H1 (cell line): ENCODE data around the gene CCDC88C. TPM values are rescaled to one million over a fixed set of nuclear protein-coding genes. Genes with fewer than 3 reads are reported as not detected.

Experiments used
- CTCF ChIA-PET: fragments of 300-600 bp; sonication (Branson Sonifier 250); formaldehyde crosslinking; loops from one replicate; lab custom pipeline; 2021; ENCODE audit not compliant: partially characterized antibody; lab: Charles Lee
- POLR2A ChIA-PET: fragments of 300-600 bp; sonication (Branson Sonifier 250); formaldehyde crosslinking; loops from one replicate; lab custom pipeline; 2021; ENCODE audit warnings: inconsistent platforms; ENCODE audit not compliant: partially characterized antibody; lab: Charles Lee
- DNase-seq, 2 experiments: peaks; one replicate each; pipeline versions ENCODE4 v3.0.0 to v3.0.0-alpha.2; 2010 to 2022; ENCODE audit warnings: low spot score in 2 of 2, low read depth in 1 of 2, mixed read lengths in 1 of 2
- FAIRE-seq: peaks from 2 replicates; lab custom pipeline; 2011; peaks lifted over from hg19 to GRCh38; lab: Jason Lieb, UNC
- H2AFZ ChIP-seq: 2 replicates; pipeline ENCODE4 v1.8.1; 2012; ENCODE audit warnings: low read length, inconsistent platforms
- H2AK5ac ChIP-seq: 2 replicates; pipeline ENCODE4 v1.6.1; 2013; ENCODE audit warnings: low read depth, low read length
- H2BK120ac ChIP-seq: replicated peaks from 2 replicates; pipeline ENCODE3; 2013; ENCODE audit warnings: low read depth, low read length, inconsistent platforms
- H2BK12ac ChIP-seq: 2 replicates; pipeline ENCODE4 v1.6.1; 2013; ENCODE audit warnings: low read depth, low read length
- H2BK15ac ChIP-seq: 2 replicates; pipeline ENCODE4 v1.6.1; 2013; ENCODE audit warnings: low read length
- H2BK20ac ChIP-seq: 2 replicates; pipeline ENCODE4 v1.6.1; 2013; ENCODE audit warnings: low read length
- H2BK5ac ChIP-seq: 2 replicates; pipeline ENCODE4 v1.6.1; 2013; ENCODE audit warnings: low read depth, low read length
- H3K14ac ChIP-seq: 2 replicates; pipeline ENCODE4 v1.6.1; 2013; ENCODE audit warnings: inconsistent platforms; ENCODE audit not compliant: insufficient read length
- H3K18ac ChIP-seq: 2 replicates; pipeline ENCODE4 v1.6.1; 2013; ENCODE audit warnings: low read length; ENCODE audit errors: extremely low read depth
- H3K23ac ChIP-seq: 2 replicates; pipeline ENCODE4 v1.6.1; 2013; ENCODE audit warnings: inconsistent platforms; ENCODE audit not compliant: insufficient read length
- H3K23me2 ChIP-seq: 2 replicates; pipeline ENCODE4 v1.6.1; 2013; ENCODE audit warnings: low read depth, low read length
- H3K27ac ChIP-seq: 2 replicates; pipeline ENCODE4 v1.6.1; 2011; ENCODE audit warnings: low read depth, low read length, inconsistent platforms
- H3K27me3 ChIP-seq, 4 experiments: replicated peaks in 1 of 4; 1 replicate in 1 of 4; 2 replicates in 3 of 4; pipeline versions ENCODE4 v1.6.1 to v1.8.1; 2011 to 2013; ENCODE audit warnings: low read length in 3 of 4, mild to moderate bottlenecking in 3 of 4, inconsistent platforms in 2 of 4, mixed read lengths in 2 of 4, moderate library complexity in 1 of 4; ENCODE audit not compliant: control insufficient read depth in 3 of 4, insufficient read depth in 3 of 4; ENCODE audit errors: extremely low read depth in 1 of 4
- H3K36me3 ChIP-seq, 4 experiments: 2 replicates each; pipeline versions ENCODE4 v1.6.1 to v1.8.1; 2011 to 2013; ENCODE audit warnings: mild to moderate bottlenecking in 4 of 4, low read length in 3 of 4, moderate library complexity in 2 of 4, control low read depth in 1 of 4, inconsistent platforms in 1 of 4; ENCODE audit not compliant: insufficient read depth in 4 of 4, control insufficient read depth in 2 of 4
- H3K4ac ChIP-seq: replicated peaks from 2 replicates; pipeline ENCODE3; 2013; ENCODE audit warnings: low read length, low read depth, mixed read lengths, inconsistent platforms; ENCODE audit not compliant: insufficient read length
- H3K4me1 ChIP-seq, 4 experiments: replicated peaks in 1 of 4; 1 replicate in 1 of 4; 2 replicates in 3 of 4; pipeline versions ENCODE4 v1.6.1 to v1.8.1; 2011 to 2013; ENCODE audit warnings: low read length in 3 of 4, inconsistent platforms in 2 of 4, mixed read lengths in 1 of 4; ENCODE audit not compliant: insufficient read depth in 4 of 4, control insufficient read depth in 3 of 4
- H3K4me2 ChIP-seq, 2 experiments: 2 replicates each; pipeline versions ENCODE4 v1.6.1 to v1.8.1; 2011 to 2013; ENCODE audit warnings: low read depth in 2 of 2, low read length in 2 of 2, control low read depth in 1 of 2, inconsistent platforms in 1 of 2, mild to moderate bottlenecking in 1 of 2; ENCODE audit not compliant: insufficient read depth in 1 of 2
- H3K4me3 ChIP-seq, 4 experiments: fragments of 200-600, 300-600 bp in 1 of 4; sonication (generic), shearing (Covaris generic), sonication (Bioruptor Twin) in 1 of 4; 2 replicates each; pipeline versions ENCODE4 v1.5.1 to v1.8.1; 2011 to 2016; ENCODE audit warnings: low read length in 4 of 4, low read depth in 3 of 4, control low read depth in 2 of 4, inconsistent platforms in 2 of 4, mild to moderate bottlenecking in 2 of 4, mixed read lengths in 1 of 4, moderate library complexity in 1 of 4; ENCODE audit not compliant: insufficient read depth in 2 of 4; ENCODE audit errors: extremely low read depth in 1 of 4
- H3K56ac ChIP-seq: replicated peaks from 2 replicates; pipeline ENCODE3; 2013; ENCODE audit warnings: low read depth, mild to moderate bottlenecking, mixed read lengths, low read length, inconsistent platforms; ENCODE audit not compliant: insufficient read length
- H3K79me1 ChIP-seq: 2 replicates; pipeline ENCODE4 v1.6.1; 2013; ENCODE audit warnings: low read depth, low read length, control low read depth
- H3K79me2 ChIP-seq, 2 experiments: 2 replicates each; pipeline versions ENCODE4 v1.6.1 to v1.8.1; 2012 to 2013; ENCODE audit warnings: low read length in 2 of 2, mild to moderate bottlenecking in 2 of 2, inconsistent platforms in 1 of 2; ENCODE audit not compliant: insufficient read depth in 2 of 2, control insufficient read depth in 1 of 2
- H3K9ac ChIP-seq, 4 experiments: replicated peaks in 1 of 4; 1 replicate in 1 of 4; 2 replicates in 3 of 4; pipeline versions ENCODE4 v1.6.1 to v1.8.1; 2011 to 2013; ENCODE audit warnings: low read depth in 3 of 4, low read length in 3 of 4, control low read depth in 2 of 4, mild to moderate bottlenecking in 2 of 4, moderate library complexity in 2 of 4, inconsistent platforms in 1 of 4; ENCODE audit errors: extremely low read depth in 1 of 4
- H3K9me3 ChIP-seq, 2 experiments: 2 replicates each; pipeline versions ENCODE4 v1.6.1 to v1.8.1; 2012 to 2013; ENCODE audit warnings: mild to moderate bottlenecking in 2 of 2, moderate library complexity in 2 of 2, control low read depth in 1 of 2, inconsistent platforms in 1 of 2, low read depth in 1 of 2, low read length in 1 of 2, mixed read lengths in 1 of 2; ENCODE audit not compliant: insufficient read depth in 2 of 2
- H4K20me1 ChIP-seq, 2 experiments: replicated peaks in 1 of 2; 2 replicates each; pipeline versions ENCODE3 to v1.8.1; 2011 to 2013; ENCODE audit warnings: inconsistent platforms in 2 of 2, low read length in 2 of 2, mild to moderate bottlenecking in 1 of 2; ENCODE audit not compliant: insufficient read depth in 2 of 2, control insufficient read depth in 1 of 2
- H4K5ac ChIP-seq: 2 replicates; pipeline ENCODE4 v1.6.1; 2013; ENCODE audit warnings: low read length, low read depth, mixed read lengths, inconsistent platforms; ENCODE audit not compliant: insufficient read length
- H4K8ac ChIP-seq: 2 replicates; pipeline ENCODE4 v1.8.0; 2013; ENCODE audit warnings: mild to moderate bottlenecking, moderate library complexity, low read length, inconsistent platforms; ENCODE audit not compliant: insufficient read depth; ENCODE audit errors: extremely low read depth
- H4K91ac ChIP-seq: replicated peaks from 2 replicates; pipeline ENCODE3; 2013; ENCODE audit warnings: low read length, mixed read lengths, inconsistent platforms; ENCODE audit not compliant: insufficient read length
- CBX5 ChIP-seq: fragments of 300-800, 300-1000 bp; sonication (generic); IDR thresholded peaks from 2 replicates; pipeline ENCODE4 v1.7.1; 2016; ENCODE audit warnings: antibody characterized with exemption, low read length, low read depth
- CTBP2 ChIP-seq: IDR thresholded peaks from 2 replicates; pipeline ENCODE4 v1.7.0; 2011; ENCODE audit warnings: borderline replicate concordance, mild to moderate bottlenecking, moderate library complexity, mixed read lengths, low read length; ENCODE audit not compliant: insufficient read depth, insufficient read length
- EZH2 ChIP-seq: fragments of 200-600 bp; sonication (generic); IDR thresholded peaks from 2 replicates; pipeline ENCODE4 v1.7.1; 2012; ENCODE audit warnings: low read depth, mild to moderate bottlenecking, moderate library complexity, low read length, inconsistent platforms; ENCODE audit not compliant: severe bottlenecking
- KDM5A ChIP-seq: fragments of 200-600 bp; IDR thresholded peaks from 2 replicates; pipeline ENCODE4 v1.7.1; 2012; ENCODE audit warnings: mild to moderate bottlenecking, low read length, inconsistent platforms, mixed read lengths
- NANOG ChIP-seq: IDR thresholded peaks from 2 replicates; pipeline ENCODE4 v1.6.1; 2011; ENCODE audit warnings: low read length, low read depth, mild to moderate bottlenecking, inconsistent platforms; ENCODE audit not compliant: insufficient read depth, poor library complexity, severe bottlenecking
- POLR2A ChIP-seq, 2 experiments: IDR thresholded peaks; 1 replicate in 1 of 2; 2 replicates in 1 of 2; pipeline ENCODE4 v1.6.1; 2011; ENCODE audit warnings: low read depth in 2 of 2, low read length in 2 of 2, mild to moderate bottlenecking in 2 of 2; ENCODE audit errors: control extremely low read depth in 1 of 2
- RBBP5 ChIP-seq: IDR thresholded peaks from 2 replicates; pipeline ENCODE4 v1.7.1; 2012; ENCODE audit warnings: low read depth, mild to moderate bottlenecking, inconsistent platforms, low read length, moderate library complexity, borderline replicate concordance
- SRF ChIP-seq: IDR thresholded peaks from 2 replicates; pipeline ENCODE4 v1.6.1; 2011; ENCODE audit warnings: mild to moderate bottlenecking, low read depth, low read length, moderate library complexity
- YY1 ChIP-seq: IDR thresholded peaks from 2 replicates; pipeline ENCODE4 v1.6.1; 2011; ENCODE audit warnings: low read depth, mild to moderate bottlenecking, low read length
- ZNF274 ChIP-seq: IDR thresholded peaks from 2 replicates; pipeline ENCODE4 v1.7.0; 2012; ENCODE audit warnings: low read length, borderline replicate concordance; ENCODE audit errors: extremely low read depth
- WGBS, 2 experiments: shearing (Covaris generic) in 1 of 2; methylation state at CpG; one replicate each; pipeline versions ENCODE4 v1.1.6 to v1.1.7; 2013 to 2015; ENCODE audit warnings: low lambda C conversion rate in 2 of 2, mixed read lengths in 2 of 2, inconsistent platforms in 1 of 2, low coverage in 1 of 2, missing lambda C conversion rate in 1 of 2; ENCODE audit not compliant: insufficient replicate concordance in 2 of 2, insufficient coverage in 1 of 2, insufficient read length in 1 of 2; ENCODE audit errors: extremely low coverage in 1 of 2, missing lambda C conversion rate in 1 of 2; 5-methylcytosine and 5-hydroxymethylcytosine counted together
- polyA plus RNA-seq, 7 experiments: library from polyadenylated mRNA; depleted of rRNA in 3 of 7; stranded (reverse) in 5 of 7; unstranded in 2 of 7; fragments of >200 nt in 5 of 7; fragments of 200-250 nt in 2 of 7; gene quantifications; 1 replicate in 5 of 7; 2 replicates in 1 of 7; 4 replicates in 1 of 7; pipeline versions ENCODE4 v1.2.1 to v1.2.3, GENCODE V29; 2011 to 2013; ENCODE audit warnings: missing spikeins in 2 of 7, mixed read lengths in 2 of 7
- total RNA-seq: library from RNA; stranded (reverse); fragmentation: NEBNext Ultra II Directional; extraction: Animal tissue kit (Norgen Biotek cat#: 25700); gene quantifications from 2 replicates; pipeline ENCODE4 v1.2.1, GENCODE V29; 2021
- TF ChIP-seq, protein P1 (sequence below): IDR thresholded peaks from 2 replicates; pipeline ENCODE4 v1.6.1; 2012; ENCODE audit warnings: inconsistent platforms

The CCDC88C gene
- total and polyA plus RNA-seq, 2 of the 8 experiments (the other 6 are each of a cell fraction or from before 2014, with no cell fraction given) = 10.3 to 57.7 TPM

DNA sequence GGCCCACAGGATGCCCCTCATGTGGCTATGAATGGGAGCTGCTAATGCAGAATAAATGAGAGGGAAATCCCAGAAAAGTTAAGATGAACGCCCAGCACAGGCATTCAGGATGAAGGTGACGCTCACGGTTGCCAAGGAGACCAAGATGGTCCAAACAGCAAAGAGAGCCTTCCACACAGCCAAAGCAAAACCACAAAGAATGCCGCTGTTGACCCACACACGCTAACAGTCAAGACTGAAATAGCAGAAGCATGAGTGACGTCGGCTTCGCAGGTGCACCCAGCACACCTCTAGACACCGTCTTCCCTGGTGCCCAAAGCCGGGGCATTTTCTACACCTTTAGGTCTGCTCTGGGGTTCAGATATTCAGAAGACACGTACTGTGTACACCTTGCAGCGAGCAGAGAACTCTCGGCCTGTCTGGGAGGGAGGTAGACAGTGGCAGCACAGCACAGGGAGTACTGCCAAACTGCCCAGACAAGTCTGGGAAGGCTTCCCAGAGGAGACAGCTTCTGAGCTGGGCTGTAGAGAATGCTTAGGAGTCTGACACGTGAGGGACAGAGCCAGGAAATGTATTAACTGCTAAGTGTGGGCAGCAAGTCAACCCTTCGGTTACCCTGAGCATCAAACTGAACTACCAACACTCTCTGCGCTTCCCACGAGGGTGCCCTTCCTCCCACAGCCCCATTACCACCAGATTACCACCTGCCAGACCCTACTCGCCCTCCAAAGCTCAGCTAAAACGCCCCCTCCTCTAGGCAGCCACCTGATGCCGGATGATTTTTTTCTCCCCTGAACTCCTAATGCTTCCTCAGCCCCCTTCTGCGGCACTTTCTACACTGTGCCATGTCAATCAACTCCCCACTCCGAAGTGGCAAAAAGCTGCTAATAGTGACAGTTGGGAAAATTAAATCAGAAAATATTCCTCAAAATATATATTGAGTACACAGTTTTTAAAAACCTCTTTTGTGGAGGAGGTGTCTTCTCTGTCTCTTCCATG, 50.1 kb downstream of the CCDC88C start:
- POLR2A ChIA-PET = interaction anchor here (0.6 to 1.0 kb wide), 3 partner anchors 10 to 48 kb away, joined by 3 read pairs; no protein-coding TSS in a partner anchor
- no peak overlapping the region for H2BK12ac ChIP-seq
- H4K5ac ChIP-seq = no peak overlapping the region
- no peak overlapping the region for H3K4me3 ChIP-seq
- H3K9me3 ChIP-seq = no peaks in the 10 kb centered on the region
- H2AFZ ChIP-seq = no peak overlapping the region
- no peak overlapping the region for H3K18ac ChIP-seq
- peaks cover 11 to 34% of the 10 kb centered on the region in 2 experiments for H4K20me1 ChIP-seq
- 77% methylated on average over 22 of the region's 22 CpGs; no CpG with 5 or more reads in 1 of the 2 experiments for WGBS, 2 experiments
- H3K27ac ChIP-seq = peak overlapping the region; percentile 29; the same call in 1 of the 2 replicates
- no peak overlapping the region for H3K4ac ChIP-seq
- no peaks in the 10 kb centered on the region for H3K23me2 ChIP-seq
- no peak overlapping the region for H4K8ac ChIP-seq
- H2BK5ac ChIP-seq = no peak overlapping the region
- FAIRE-seq = no peak
- no peaks in the 10 kb centered on the region for H3K27me3 ChIP-seq
- H2AK5ac ChIP-seq = no peak overlapping the region
- CTCF ChIA-PET = interaction anchor here (0.8 to 3.0 kb wide), 7 partner anchors 13 to 60 kb away, joined by 3 to 16 read pairs (median 3); no protein-coding TSS in a partner anchor
- peaks cover 0 to 75% of the 10 kb centered on the region in 2 experiments; a peak in 3 of 4 replicates for H3K79me2 ChIP-seq
- H3K23ac ChIP-seq = no peak overlapping the region
- H3K79me1 ChIP-seq = peaks cover 30% of the 10 kb centered on the region
- H3K14ac ChIP-seq = no peak overlapping the region
- H3K4me1 ChIP-seq = peaks cover 7 to 29% (median 17%) of the 10 kb centered on the region in 4 experiments
- H2BK15ac ChIP-seq = no peak overlapping the region
- H3K56ac ChIP-seq = no peak overlapping the region
- H4K91ac ChIP-seq = no peak overlapping the region
- H2BK20ac ChIP-seq = no peak overlapping the region
- H3K36me3 ChIP-seq = no peaks in the 10 kb centered on the region
- no peak overlapping the region for H3K4me2 ChIP-seq
- no peak overlapping the region for H2BK120ac ChIP-seq
- no peak for DNase-seq
- H3K9ac ChIP-seq = no peak overlapping the region
- TF ChIP-seq YY1 (no peak), KDM5A (no peak), RBBP5 (no peak), NANOG (no peak), EZH2 (no peak), POLR2A (IDR thresholded peaks at IDR 0.05; ENCODE audit: control extremely low read depth in 1 of 2, low read depth in 2 of 2, low read length in 2 of 2) (no peak), CBX5 (no peak), SRF (no peak), CTBP2 (no peak), ZNF274 (no peak)
- TF ChIP-seq, protein P1, sequence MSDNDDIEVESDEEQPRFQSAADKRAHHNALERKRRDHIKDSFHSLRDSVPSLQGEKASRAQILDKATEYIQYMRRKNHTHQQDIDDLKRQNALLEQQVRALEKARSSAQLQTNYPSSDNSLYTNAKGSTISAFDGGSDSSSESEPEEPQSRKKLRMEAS = no peak
